Gastroesophageal sphincter (tissue), 3 donors: Measurements from ENCODE around the gene AUTS2.

ENCODE experiments used
- CTCF ChIP-seq, 4 experiments: fragments of 200-600 bp in 2 of 4; fragments of 450-650 bp in 2 of 4; sonication (generic) in 1 of 4; IDR thresholded peaks; one replicate each; pipeline ENCODE4 v1.5.1; 2017 to 2019; ENCODE audit warnings: antibody characterized with exemption in 4 of 4, mild to moderate bottlenecking in 2 of 4, moderate library complexity in 2 of 4
- EP300 ChIP-seq: sonication (generic); formaldehyde crosslinking; IDR thresholded peaks from one replicate; pipeline ENCODE4 v1.6.1; 2017; ENCODE audit warnings: antibody characterized with exemption, mild to moderate bottlenecking
- POLR2A ChIP-seq, 2 donors: fragments of 450-650 bp; IDR thresholded peaks; one replicate each; pipeline ENCODE4 v1.6.1; 2017; ENCODE audit warnings: antibody characterized with exemption in 2 of 2, mild to moderate bottlenecking in 2 of 2, moderate library complexity in 1 of 2
- POLR2AphosphoS5 ChIP-seq: sonication (generic); formaldehyde crosslinking; IDR thresholded peaks from one replicate; pipeline ENCODE4 v1.6.1; 2017; ENCODE audit warnings: antibody characterized with exemption

- TF ChIP-seq CTCF (IDR thresholded peaks at IDR 0.05) (no peak), POLR2A (IDR thresholded peaks at IDR 0.05) (no peak), EP300 (no peak), POLR2AphosphoS5 (no peak)
Observed at GRCh38 chr7:70416347-70416985, 818.2 kb downstream of the AUTS2 start.
